ENCODE results near the gene WDR27.
A peak's percentile ranks its signal among the peaks of the same experiment; 100 is the strongest.

The WDR27 gene

GRCh38 chr6:169452117-169452868 is 249.5 kb downstream of the WDR27 start:
- ATAC-seq, result peak; percentile 97
- TF ChIP-seq TOX (CRISPR knock-in tag; IDR thresholded peaks at IDR 0.05; ENCODE audit: borderline replicate concordance), result no peak
- TF ChIP-seq ZC3H10 (CRISPR knock-in tag; IDR thresholded peaks at IDR 0.05), result no peak
- no peak for TF ChIP-seq POU6F1 (CRISPR knock-in tag; IDR thresholded peaks at IDR 0.05; ENCODE audit: borderline replicate concordance, low read depth)
- TF ChIP-seq RARB (CRISPR knock-in tag; IDR thresholded peaks at IDR 0.05), result no peak
- no peak for TF ChIP-seq ZNF70 (CRISPR knock-in tag; IDR thresholded peaks at IDR 0.05)
- no peak for TF ChIP-seq ZFP3 (CRISPR knock-in tag; IDR thresholded peaks at IDR 0.05)
- no peak for TF ChIP-seq BACH2 (CRISPR knock-in tag; IDR thresholded peaks at IDR 0.05; ENCODE audit: borderline replicate concordance)
- TF ChIP-seq CREB5 (CRISPR knock-in tag; IDR thresholded peaks at IDR 0.05; ENCODE audit: low read depth), result no peak
- TF ChIP-seq CSRNP3 (CRISPR knock-in tag; IDR thresholded peaks at IDR 0.05), result no peak
- no peak for TF ChIP-seq CSDC2 (CRISPR knock-in tag; IDR thresholded peaks at IDR 0.05)
- TF ChIP-seq ZFP30 (CRISPR knock-in tag; IDR thresholded peaks at IDR 0.05), result no peak
- no peak for TF ChIP-seq ZNF565 (CRISPR knock-in tag; conservative IDR thresholded peaks at IDR 0.05; ENCODE audit: low read depth)
- TF ChIP-seq PATZ1 (CRISPR knock-in tag; IDR thresholded peaks at IDR 0.05; ENCODE audit: borderline replicate concordance), result no peak
- no peak for TF ChIP-seq ESRRG (CRISPR knock-in tag; IDR thresholded peaks at IDR 0.05)
- no peak for TF ChIP-seq ISL1 (CRISPR knock-in tag; IDR thresholded peaks at IDR 0.05)
- TF ChIP-seq PPARA (CRISPR knock-in tag; IDR thresholded peaks at IDR 0.05; ENCODE audit: borderline replicate concordance), result no peak
- TF ChIP-seq GLIS3 (CRISPR knock-in tag; IDR thresholded peaks at IDR 0.05), result no peak
- TF ChIP-seq ARNTL (CRISPR knock-in tag; IDR thresholded peaks at IDR 0.05; ENCODE audit: borderline replicate concordance, low read depth), result no peak
- TF ChIP-seq SNAI2 (CRISPR knock-in tag; IDR thresholded peaks at IDR 0.05), result no peak
- no peak for TF ChIP-seq OSR1 (CRISPR knock-in tag; IDR thresholded peaks at IDR 0.05)

GRCh38 chr6:169451065-169451838 is 250.6 kb downstream of the WDR27 start:
- ATAC-seq, result no peak
- TF ChIP-seq ZNF70 (CRISPR knock-in tag; IDR thresholded peaks at IDR 0.05), result no peak
- no peak for TF ChIP-seq CSDC2 (CRISPR knock-in tag; IDR thresholded peaks at IDR 0.05)
- TF ChIP-seq ISL1 (CRISPR knock-in tag; IDR thresholded peaks at IDR 0.05), result no peak
- TF ChIP-seq ZC3H10 (CRISPR knock-in tag; IDR thresholded peaks at IDR 0.05), result no peak
- no peak for TF ChIP-seq POU6F1 (CRISPR knock-in tag; IDR thresholded peaks at IDR 0.05; ENCODE audit: borderline replicate concordance, low read depth)
- no peak for TF ChIP-seq ZNF565 (CRISPR knock-in tag; conservative IDR thresholded peaks at IDR 0.05; ENCODE audit: low read depth)
- no peak for TF ChIP-seq TOX (CRISPR knock-in tag; IDR thresholded peaks at IDR 0.05; ENCODE audit: borderline replicate concordance)
- no peak for TF ChIP-seq PATZ1 (CRISPR knock-in tag; IDR thresholded peaks at IDR 0.05; ENCODE audit: borderline replicate concordance)
- TF ChIP-seq GLIS3 (CRISPR knock-in tag; IDR thresholded peaks at IDR 0.05), result no peak
- TF ChIP-seq TSHZ2 (CRISPR knock-in tag; IDR thresholded peaks at IDR 0.05), result no peak
- TF ChIP-seq CSRNP3 (CRISPR knock-in tag; IDR thresholded peaks at IDR 0.05), result no peak
- no peak for TF ChIP-seq OSR1 (CRISPR knock-in tag; IDR thresholded peaks at IDR 0.05)
- no peak for TF ChIP-seq ARNTL (CRISPR knock-in tag; IDR thresholded peaks at IDR 0.05; ENCODE audit: borderline replicate concordance, low read depth)
- TF ChIP-seq RARB (CRISPR knock-in tag; IDR thresholded peaks at IDR 0.05), result no peak
- no peak for TF ChIP-seq SNAI2 (CRISPR knock-in tag; IDR thresholded peaks at IDR 0.05)
- no peak for TF ChIP-seq TCF4 (CRISPR knock-in tag; IDR thresholded peaks at IDR 0.05; ENCODE audit: borderline replicate concordance)
